HepG2 (cell line): ENCODE measurements around the gene CCDC142. TPM values are rescaled to one million over a fixed set of nuclear protein-coding genes. Genes with fewer than 3 reads are reported as not detected.

Source experiments
- BORCS8-MEF2B ChIP-seq: sonication (generic); formaldehyde crosslinking; IDR thresholded peaks from 2 replicates; pipeline ENCODE4 v1.8.0; 2022; ENCODE audit warnings: mild to moderate bottlenecking, missing genetic modification reagents
- CCDC6 ChIP-seq: sonication (generic); formaldehyde crosslinking; IDR thresholded peaks from 2 replicates; pipeline ENCODE4 v1.8.1; 2022; ENCODE audit warnings: mild to moderate bottlenecking, missing genetic modification reagents, moderate library complexity
- HNF1B ChIP-seq: sonication (generic); formaldehyde crosslinking; IDR thresholded peaks from 2 replicates; pipeline ENCODE4 v1.5.1; 2020; ENCODE audit warnings: mild to moderate bottlenecking, moderate library complexity, missing genetic modification reagents
- HOXA5 ChIP-seq: sonication (generic); formaldehyde crosslinking; IDR thresholded peaks from 2 replicates; pipeline ENCODE4 v1.4.0; 2020; ENCODE audit warnings: missing genetic modification reagents
- KDM1A ChIP-seq: IDR thresholded peaks from 2 replicates; pipeline ENCODE4 v1.6.1; 2016; ENCODE audit warnings: missing compliant biosample characterization
- KDM4B ChIP-seq: sonication (generic); formaldehyde crosslinking; IDR thresholded peaks from 2 replicates; pipeline ENCODE4 v1.4.0; 2020; ENCODE audit warnings: missing genetic modification reagents
- LCORL ChIP-seq, 2 experiments: fragments of 450-650 bp in 1 of 2; sonication (generic) in 1 of 2; formaldehyde crosslinking in 1 of 2; IDR thresholded peaks; 2 replicates each; pipeline versions ENCODE4 v1.5.0 to v1.6.1; 2017 to 2020; ENCODE audit warnings: antibody characterized with exemption in 1 of 2, missing genetic modification reagents in 1 of 2
- MED1 ChIP-seq: sonication (generic); formaldehyde crosslinking; IDR thresholded peaks from 2 replicates; pipeline ENCODE4 v1.4.0; 2020; ENCODE audit warnings: missing genetic modification reagents
- MED8 ChIP-seq: sonication (generic); formaldehyde crosslinking; IDR thresholded peaks from 2 replicates; pipeline ENCODE4 v1.8.1; 2023; ENCODE audit warnings: mild to moderate bottlenecking, missing genetic modification reagents; ENCODE audit not compliant: insufficient replicate concordance
- MIXL1 ChIP-seq: IDR thresholded peaks from 2 replicates; pipeline ENCODE4 v1.6.1; 2016
- PAXIP1 ChIP-seq: sonication (generic); formaldehyde crosslinking; conservative IDR thresholded peaks from 2 replicates; pipeline ENCODE4 v1.4.0; 2020; ENCODE audit warnings: mild to moderate bottlenecking, missing genetic modification reagents, moderate library complexity
- PHF5A ChIP-seq: IDR thresholded peaks from one replicate; pipeline ENCODE4 v1.6.1; 2018; ENCODE audit warnings: low read depth, missing genetic modification reagents; ENCODE audit not compliant: unreplicated experiment
- RBFOX2 ChIP-seq: fragments of 200-400 bp; formaldehyde crosslinking; IDR thresholded peaks from 2 replicates; pipeline ENCODE4 v1.6.1; 2017; ENCODE audit warnings: low read depth, mild to moderate bottlenecking, low read length
- RXRA ChIP-seq: sonication (generic); formaldehyde crosslinking; IDR thresholded peaks from 2 replicates; pipeline ENCODE4 v1.5.1; 2020; ENCODE audit warnings: missing genetic modification reagents
- RXRB ChIP-seq: IDR thresholded peaks from 2 replicates; pipeline ENCODE4 v1.6.1; 2016; ENCODE audit warnings: borderline replicate concordance, missing genetic modification reagents, missing compliant biosample characterization
- TBX2 ChIP-seq: sonication (generic); formaldehyde crosslinking; IDR thresholded peaks from 2 replicates; pipeline ENCODE4 v1.5.0; 2020; ENCODE audit warnings: missing genetic modification reagents, mild to moderate bottlenecking, borderline replicate concordance
- TSC22D2 ChIP-seq: sonication (generic); formaldehyde crosslinking; IDR thresholded peaks from 2 replicates; pipeline ENCODE4 v1.5.1; 2020; ENCODE audit warnings: missing genetic modification reagents, mild to moderate bottlenecking, borderline replicate concordance
- ZMYM2 ChIP-seq: sonication (generic); formaldehyde crosslinking; IDR thresholded peaks from 2 replicates; pipeline ENCODE4 v1.8.0; 2022; ENCODE audit warnings: mild to moderate bottlenecking, missing genetic modification reagents
- ZNF331 ChIP-seq: sonication (generic); formaldehyde crosslinking; IDR thresholded peaks from 2 replicates; pipeline ENCODE4 v1.4.0; 2020; ENCODE audit warnings: missing genetic modification reagents
- ZNF468 ChIP-seq: sonication (generic); formaldehyde crosslinking; IDR thresholded peaks from 2 replicates; pipeline ENCODE4 v1.8.0; 2022; ENCODE audit warnings: mild to moderate bottlenecking, moderate library complexity, missing genetic modification reagents
- ZNF547 ChIP-seq: sonication (generic); formaldehyde crosslinking; IDR thresholded peaks from 2 replicates; pipeline ENCODE4 v1.5.1; 2020; ENCODE audit warnings: mild to moderate bottlenecking, missing genetic modification reagents
- ZSCAN12 ChIP-seq: sonication (generic); formaldehyde crosslinking; IDR thresholded peaks from 2 replicates; pipeline ENCODE4 v1.9.0; 2021; ENCODE audit warnings: mild to moderate bottlenecking, missing genetic modification reagents
- polyA plus RNA-seq, 8 experiments: library from polyadenylated mRNA; depleted of rRNA in 3 of 8; stranded (reverse) in 7 of 8; unstranded in 1 of 8; fragments of >200 nt; fragmentation: Illumina TruSeq in 4 of 8; extraction: Trizol in 4 of 8; gene quantifications; 2 replicates each; pipeline versions ENCODE4 v1.2.1 to v1.2.3, GENCODE V29; 2011 to 2016; ENCODE audit warnings: low read depth in 4 of 8, missing spikeins in 1 of 8, mixed read lengths in 1 of 8; ENCODE audit not compliant: insufficient read depth in 1 of 8
- total RNA-seq, 5 experiments: library from RNA; depleted of rRNA; stranded (reverse); fragments of >200 nt; fragmentation: Illumina TruSeq; extraction: Trizol; gene quantifications; 2 replicates each; pipeline ENCODE4 v1.2.3, GENCODE V29; 2016; ENCODE audit warnings: low read depth in 1 of 5
- TF ChIP-seq, protein P1 (sequence below): sonication (generic); formaldehyde crosslinking; IDR thresholded peaks from 2 replicates; pipeline ENCODE4 v1.5.0; 2020; ENCODE audit warnings: missing genetic modification reagents

CCDC142 gene
- total and polyA plus RNA-seq, 2 of the 13 experiments (the other 11 are each of a cell fraction or from before 2014, with no cell fraction given) = 14.7 to 30.4 TPM

DNA sequence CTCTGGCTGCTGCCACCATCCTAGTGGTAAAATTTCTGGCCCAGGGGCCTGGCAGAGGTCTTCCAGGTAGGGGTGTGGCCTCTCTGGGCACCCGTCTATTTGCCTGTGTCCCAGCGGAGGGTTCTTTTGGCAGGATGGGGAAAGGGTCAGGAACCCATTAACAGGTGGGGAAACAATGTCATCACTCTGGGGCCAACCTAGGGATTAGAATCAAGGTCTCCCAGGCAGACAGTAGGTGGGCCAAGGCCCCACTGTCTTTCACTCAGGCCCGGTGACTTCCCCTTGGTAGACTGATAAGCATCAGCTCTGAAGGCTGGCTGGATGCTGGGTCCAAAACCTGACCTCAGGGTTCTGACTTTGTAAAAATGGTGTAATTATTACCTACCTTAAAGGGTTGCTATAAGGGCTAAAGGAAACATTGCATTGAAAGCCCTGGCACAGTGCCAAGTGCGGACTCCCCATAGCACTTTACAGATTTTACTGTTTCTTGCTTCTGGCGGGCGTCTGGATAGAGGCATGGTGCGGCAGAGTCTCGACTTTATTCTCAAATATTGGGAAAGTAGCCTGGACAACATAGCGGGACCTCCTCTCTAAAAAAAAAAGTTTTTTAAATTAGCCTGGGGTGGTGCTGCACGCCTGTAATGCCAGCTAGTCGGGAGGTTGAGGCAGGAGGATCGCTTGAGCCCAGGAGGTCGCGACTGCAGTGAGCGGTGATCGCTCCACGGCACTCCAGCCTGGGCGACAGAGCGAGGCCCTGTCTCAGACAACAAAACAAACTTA lies 14.4 kb upstream of the CCDC142 start (continued):
- TF ChIP-seq, protein P1, sequence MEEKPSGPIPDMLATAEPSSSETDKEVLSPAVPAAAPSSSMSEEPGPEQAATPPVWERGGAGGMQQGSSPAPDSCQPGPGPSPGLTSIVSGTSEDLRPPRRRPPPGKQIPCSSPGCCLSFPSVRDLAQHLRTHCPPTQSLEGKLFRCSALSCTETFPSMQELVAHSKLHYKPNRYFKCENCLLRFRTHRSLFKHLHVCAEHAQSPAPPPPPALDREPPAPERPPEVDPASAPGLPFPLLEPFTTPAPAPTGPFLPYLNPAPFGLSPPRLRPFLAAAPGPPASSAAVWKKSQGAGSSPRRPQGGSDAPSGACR (CRISPR knock-in tag) = no peak
- no peak for TF ChIP-seq ZSCAN12
- TF ChIP-seq CCDC6 = peak; percentile 30; the same call in 1 of the 2 replicates
- peak; percentile 30; the same call in 1 of the 2 replicates for TF ChIP-seq HOXA5
- peak; percentile 76; the same call in 1 of the 2 replicates for TF ChIP-seq PAXIP1 (CRISPR knock-in tag)
- no peak for TF ChIP-seq RBFOX2
- TF ChIP-seq MED8 (CRISPR knock-in tag) = peak; percentile 22
- TF ChIP-seq RXRA (CRISPR knock-in tag) = peak; percentile 54; the same call in 1 of the 2 replicates
- TF ChIP-seq BORCS8-MEF2B (CRISPR knock-in tag) = peak; percentile 21; the same call in 1 of the 2 replicates
- no peak for TF ChIP-seq ZMYM2 (CRISPR knock-in tag)
- TF ChIP-seq HNF1B (CRISPR knock-in tag) = 0 out of 2 replicates have a peak, but pooled peaks have one; percentile 44
- 0 out of 2 replicates have a peak, but pooled peaks have one; percentile 31 for TF ChIP-seq KDM4B (CRISPR knock-in tag)
- TF ChIP-seq ZNF547 (CRISPR knock-in tag) = 0 out of 2 replicates have a peak, but pooled peaks have one; percentile 59
- TF ChIP-seq ZNF331 (CRISPR knock-in tag) = peak; percentile 32
- peak; percentile 26; the same call in 1 of the 2 replicates for TF ChIP-seq TBX2
- peak; percentile 100 for TF ChIP-seq LCORL (IDR thresholded peaks at IDR 0.05)
- peak; percentile 67; the same call in 1 of the 2 replicates for TF ChIP-seq LCORL (CRISPR knock-in tag; IDR thresholded peaks at IDR 0.05)
- 0 out of 2 replicates have a peak, but pooled peaks have one; percentile 39 for TF ChIP-seq ZNF468 (CRISPR knock-in tag)
- no peak for TF ChIP-seq KDM1A
- TF ChIP-seq RXRB (CRISPR knock-in tag) = no peak
- TF ChIP-seq TSC22D2 = peak; percentile 25; the same call in 1 of the 2 replicates
- TF ChIP-seq PHF5A (CRISPR knock-in tag) = peak; percentile 76
- TF ChIP-seq MED1 (CRISPR knock-in tag) = peak; percentile 62; the same call in 1 of the 2 replicates
- TF ChIP-seq MIXL1 (CRISPR knock-in tag) = 0 out of 2 replicates have a peak, but pooled peaks have one; percentile 46
